ENCODE results near the gene FRMD8.

Gene FRMD8

DNA sequence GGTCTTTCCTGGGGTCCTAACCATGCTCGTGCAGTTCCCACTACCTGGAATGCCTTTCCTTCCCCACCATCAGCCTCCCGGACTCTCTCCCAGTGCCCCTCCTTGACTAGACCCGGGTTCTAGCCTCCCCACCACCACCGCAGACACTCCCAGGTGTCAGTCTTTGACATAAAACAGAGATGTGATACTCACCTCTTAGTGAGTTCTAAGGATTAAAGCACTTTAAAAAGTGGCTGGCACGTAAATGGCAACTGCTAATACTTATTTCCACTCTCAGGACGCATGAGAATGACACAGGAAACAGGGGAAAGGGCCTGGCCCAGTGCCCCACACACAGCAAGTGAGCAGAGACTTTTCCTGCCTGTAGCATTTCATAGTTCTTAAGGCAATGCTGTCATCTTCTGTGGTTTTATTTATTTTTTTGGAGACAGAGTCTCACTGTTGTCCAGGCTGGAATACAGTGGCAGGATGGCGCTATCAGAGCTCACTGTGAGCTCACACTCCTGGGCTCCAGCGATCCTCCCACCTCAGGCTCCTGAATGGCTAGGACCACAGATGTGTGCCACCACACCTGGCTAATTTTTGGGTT, 2.0 kb upstream of the FRMD8 start:
- Histone ChIP-seq H3K4me1 (ENCODE audit: control insufficient read depth, insufficient read depth, low read length) (peaks cover 63% of the 10 kb centered on the region), H3K36me3 (ENCODE audit: insufficient read depth, low read length) (peaks cover 3% of the 10 kb centered on the region), H3K4me2 (ENCODE audit: low read length) (no peak overlapping the region), H3K9me3 (replicated peaks; ENCODE audit: low read length) (no peaks in the 10 kb centered on the region), H3K27me3 (ENCODE audit: control insufficient read depth, insufficient read depth, low read length) (no peaks in the 10 kb centered on the region), H3K4me3 (ENCODE audit: low read length) (no peak overlapping the region), H3K9ac (ENCODE audit: low read depth, low read length) (peak overlapping the region; percentile 35)

DNA sequence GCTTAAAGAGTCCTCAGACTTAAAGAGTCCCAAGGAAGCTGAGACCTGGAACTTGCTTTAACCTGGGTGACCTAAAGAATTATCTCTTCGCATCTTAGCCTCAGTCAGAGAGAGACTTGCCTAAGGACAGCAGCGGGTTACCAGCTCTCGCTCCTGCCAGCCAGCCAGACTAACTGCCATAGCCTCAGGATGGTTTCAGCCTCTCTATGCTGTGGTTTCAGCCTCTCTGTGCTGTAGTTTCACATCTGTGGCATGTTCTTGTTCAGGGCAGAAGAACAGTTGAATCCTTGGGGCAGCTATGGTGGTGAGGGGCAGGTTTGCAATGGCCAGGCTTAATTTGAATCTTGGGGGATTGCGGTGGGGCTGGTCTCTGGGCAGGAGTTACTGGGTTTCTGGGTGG, 2.3 kb downstream of the FRMD8 start:
- peaks cover 63% of the 10 kb centered on the region for H3K4me1 ChIP-seq (ENCODE audit: control insufficient read depth, insufficient read depth, low read length)
- no peaks in the 10 kb centered on the region for H3K9me3 ChIP-seq (replicated peaks; ENCODE audit: low read length)
- H3K36me3 ChIP-seq (ENCODE audit: insufficient read depth, low read length) = peaks cover 32% of the 10 kb centered on the region
- H3K9ac ChIP-seq (ENCODE audit: low read depth, low read length) = peak overlapping the region; percentile 77
- H3K4me2 ChIP-seq (ENCODE audit: low read length) = peak overlapping the region; percentile 97
- peak overlapping the region; percentile 98 for H3K4me3 ChIP-seq (ENCODE audit: low read length)
- no peaks in the 10 kb centered on the region for H3K27me3 ChIP-seq (ENCODE audit: control insufficient read depth, insufficient read depth, low read length)

DNA sequence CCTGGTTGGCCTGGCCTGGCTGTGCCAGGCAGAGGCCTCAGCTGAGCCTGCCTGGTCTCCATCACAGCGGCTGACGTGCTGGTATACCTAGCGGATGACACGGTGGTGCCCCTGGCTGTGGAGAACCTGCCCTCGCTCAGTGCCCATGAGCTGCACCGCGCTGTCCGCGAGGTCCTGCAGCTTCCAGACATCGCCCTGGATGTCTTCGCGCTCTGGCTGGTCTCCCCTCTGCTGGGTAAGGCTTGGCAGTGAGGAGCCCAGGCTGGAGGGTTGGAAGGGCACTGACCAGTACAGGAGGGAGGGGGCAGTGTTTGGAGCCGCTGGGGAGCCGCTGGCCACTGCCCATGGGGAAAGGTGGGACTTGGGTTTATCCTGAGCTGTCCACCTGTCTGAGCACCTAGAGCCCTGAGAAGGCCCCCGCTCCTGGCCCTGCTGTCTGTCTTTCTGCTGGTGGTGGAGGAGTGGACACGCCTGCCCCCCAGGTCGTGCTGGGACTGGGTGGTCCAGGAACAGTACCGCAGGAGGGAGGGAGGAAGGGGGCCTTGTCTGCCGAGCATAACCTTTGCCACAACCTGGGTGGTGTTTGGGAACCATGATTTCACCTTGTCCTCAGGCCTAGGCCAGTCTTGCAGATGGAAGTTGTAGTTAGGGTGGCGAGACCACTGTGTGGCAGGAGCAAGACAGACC, 3.0 kb downstream of the FRMD8 start:
- Histone ChIP-seq H3K9ac (ENCODE audit: low read depth, low read length) (peak overlapping the region; percentile 77), H3K4me3 (ENCODE audit: low read length) (peak overlapping the region; percentile 98), H3K36me3 (ENCODE audit: insufficient read depth, low read length) (peaks cover 37% of the 10 kb centered on the region), H3K4me2 (ENCODE audit: low read length) (peak overlapping the region; percentile 97), H3K4me1 (ENCODE audit: control insufficient read depth, insufficient read depth, low read length) (peaks cover 56% of the 10 kb centered on the region), H3K9me3 (replicated peaks; ENCODE audit: low read length) (no peaks in the 10 kb centered on the region), H3K27me3 (ENCODE audit: control insufficient read depth, insufficient read depth, low read length) (no peaks in the 10 kb centered on the region)

DNA sequence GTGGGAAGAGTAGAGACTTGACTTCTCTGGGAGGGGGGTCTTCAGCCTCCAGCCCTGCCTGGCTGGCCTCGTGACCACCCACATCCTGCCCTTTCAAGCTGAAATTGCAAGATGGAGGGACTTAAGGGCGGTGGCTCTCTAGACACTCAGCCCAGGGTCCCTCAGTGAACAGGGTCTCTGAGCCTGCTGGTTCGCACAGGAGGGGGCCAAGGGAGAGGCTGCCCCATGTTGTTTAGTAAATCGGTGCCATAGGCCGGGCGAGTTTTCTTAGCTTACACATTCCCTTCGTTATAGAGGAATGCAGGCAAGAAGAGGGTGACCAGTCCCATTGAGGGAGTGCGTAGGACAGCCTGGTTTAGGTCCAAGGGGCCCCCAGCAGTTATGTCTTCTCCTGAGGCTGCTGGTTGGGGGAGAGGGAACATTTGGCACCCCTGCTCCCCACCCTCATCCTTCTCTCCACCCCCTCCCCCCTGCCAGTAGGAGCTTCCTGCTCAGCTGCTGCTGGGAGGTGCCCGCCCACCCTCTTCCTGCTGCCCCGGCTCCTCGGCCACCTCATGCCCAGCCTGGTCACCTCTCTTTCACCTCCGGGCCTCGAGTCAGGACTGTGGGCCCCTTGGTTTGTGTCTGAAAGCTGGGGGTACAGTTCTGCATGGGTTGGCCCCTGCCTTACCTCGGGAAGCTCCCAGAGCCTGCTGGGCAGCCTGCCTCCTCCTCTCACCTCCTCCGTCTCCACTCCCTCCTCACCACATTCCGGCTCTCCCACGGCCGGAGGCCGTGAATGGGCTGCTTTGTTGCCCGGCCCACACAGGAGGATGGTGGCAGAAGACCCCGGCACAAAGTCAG, 3.9 kb downstream of the FRMD8 start:
- H3K4me3 ChIP-seq (ENCODE audit: low read length) = peak overlapping the region; percentile 98
- peak overlapping the region; percentile 97 for H3K4me2 ChIP-seq (ENCODE audit: low read length)
- peaks cover 47% of the 10 kb centered on the region for H3K4me1 ChIP-seq (ENCODE audit: control insufficient read depth, insufficient read depth, low read length)
- H3K27me3 ChIP-seq (ENCODE audit: control insufficient read depth, insufficient read depth, low read length) = no peaks in the 10 kb centered on the region
- peaks cover 41% of the 10 kb centered on the region for H3K36me3 ChIP-seq (ENCODE audit: insufficient read depth, low read length)
- H3K9me3 ChIP-seq (replicated peaks; ENCODE audit: low read length) = no peaks in the 10 kb centered on the region
- H3K9ac ChIP-seq (ENCODE audit: low read depth, low read length) = peak overlapping the region; percentile 77

DNA sequence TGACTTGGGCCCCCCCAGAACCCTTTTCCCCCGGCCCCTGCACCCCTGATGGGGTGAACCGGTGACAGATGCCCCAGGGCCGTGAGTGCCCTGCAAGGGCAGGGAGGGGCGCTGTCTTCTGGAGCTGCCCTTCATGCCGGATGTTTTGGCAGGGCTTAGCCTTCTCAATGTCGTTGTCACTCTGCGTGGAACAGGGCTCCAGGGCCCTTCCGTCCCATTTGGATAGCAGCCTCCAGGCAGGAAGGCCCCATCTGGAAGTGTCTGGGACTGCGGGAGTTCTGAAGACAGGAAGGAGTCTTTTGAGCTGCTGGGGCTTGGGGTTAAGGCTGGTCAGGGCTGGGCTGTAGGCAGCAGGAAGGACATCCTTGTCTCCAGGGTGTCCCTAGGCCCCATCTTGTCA, 4.6 kb downstream of the FRMD8 start:
- peaks cover 44% of the 10 kb centered on the region for H3K4me1 ChIP-seq (ENCODE audit: control insufficient read depth, insufficient read depth, low read length)

DNA sequence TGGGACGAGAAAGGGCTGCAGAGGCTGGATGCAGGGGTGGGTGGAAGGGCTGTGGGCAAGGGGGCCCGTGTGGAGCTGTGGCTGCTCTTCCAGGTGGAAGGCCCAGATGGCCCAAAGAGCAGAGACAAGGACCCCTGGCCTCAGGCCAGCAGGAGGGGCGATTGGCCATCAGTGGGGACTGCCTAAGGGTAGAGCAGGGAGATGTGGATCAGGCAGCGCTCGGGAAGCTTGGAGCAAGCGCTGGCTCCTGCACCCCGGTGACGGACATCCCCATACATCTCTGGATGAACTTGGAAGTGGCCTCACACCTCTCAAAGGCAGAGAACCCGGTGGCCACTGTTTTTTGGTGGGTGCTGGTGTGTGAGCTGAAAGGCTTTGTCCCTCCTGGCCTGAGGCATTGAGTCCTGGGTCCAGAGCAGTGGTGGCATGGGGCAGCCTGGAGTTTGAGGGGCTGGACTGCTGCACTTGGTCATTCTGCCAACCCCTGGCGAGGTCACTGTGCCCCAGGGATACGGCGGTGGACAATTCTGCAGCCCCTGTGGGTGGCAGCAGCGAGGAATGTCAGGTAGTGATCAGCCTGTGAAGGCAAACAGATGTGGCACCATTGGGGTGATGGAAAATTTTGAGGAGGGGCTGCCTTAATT, 5.9 kb downstream of the FRMD8 start:
- no peak overlapping the region for H3K9ac ChIP-seq (ENCODE audit: low read depth, low read length)
- H3K4me2 ChIP-seq (ENCODE audit: low read length) = no peak overlapping the region
- H3K36me3 ChIP-seq (ENCODE audit: insufficient read depth, low read length) = peaks cover 59% of the 10 kb centered on the region
- H3K4me1 ChIP-seq (ENCODE audit: control insufficient read depth, insufficient read depth, low read length) = peaks cover 40% of the 10 kb centered on the region
- no peaks in the 10 kb centered on the region for H3K9me3 ChIP-seq (replicated peaks; ENCODE audit: low read length)
- no peak overlapping the region for H3K4me3 ChIP-seq (ENCODE audit: low read length)
- H3K27me3 ChIP-seq (ENCODE audit: control insufficient read depth, insufficient read depth, low read length) = no peaks in the 10 kb centered on the region

More for the DNA sequence above, 4.6 kb downstream of the FRMD8 start:
- Histone ChIP-seq H3K4me3 (ENCODE audit: low read length) (peak overlapping the region; percentile 98), H3K36me3 (ENCODE audit: insufficient read depth, low read length) (peaks cover 48% of the 10 kb centered on the region), H3K27me3 (ENCODE audit: control insufficient read depth, insufficient read depth, low read length) (no peaks in the 10 kb centered on the region), H3K9ac (ENCODE audit: low read depth, low read length) (peak overlapping the region; percentile 77), H3K9me3 (replicated peaks; ENCODE audit: low read length) (no peaks in the 10 kb centered on the region), H3K4me2 (ENCODE audit: low read length) (peak overlapping the region; percentile 97)

DNA sequence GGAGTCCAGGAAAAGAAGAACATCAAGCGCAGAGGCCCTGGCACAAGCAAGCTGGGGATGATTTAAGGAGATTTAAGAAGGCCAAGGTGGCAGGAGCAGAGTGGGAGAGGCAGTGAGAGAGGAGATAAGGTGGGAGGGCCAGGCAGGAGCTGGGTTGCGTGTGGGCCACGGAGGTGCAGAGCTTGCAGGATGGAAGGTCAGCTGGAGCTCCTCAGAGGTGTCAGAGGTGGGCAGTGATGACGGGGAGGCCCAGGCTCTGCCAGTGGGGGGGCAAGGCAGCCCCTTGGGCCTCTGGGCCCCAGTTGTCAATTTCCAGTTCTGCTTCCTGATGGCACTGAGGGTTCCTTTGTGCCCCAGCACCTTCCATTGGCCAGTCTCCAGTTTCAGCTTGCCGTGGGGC, 6.5 kb downstream of the FRMD8 start:
- no peaks in the 10 kb centered on the region for H3K9me3 ChIP-seq (replicated peaks; ENCODE audit: low read length)
- no peak overlapping the region for H3K4me3 ChIP-seq (ENCODE audit: low read length)
- H3K4me1 ChIP-seq (ENCODE audit: control insufficient read depth, insufficient read depth, low read length) = peaks cover 37% of the 10 kb centered on the region
- H3K4me2 ChIP-seq (ENCODE audit: low read length) = no peak overlapping the region
- peaks cover 63% of the 10 kb centered on the region for H3K36me3 ChIP-seq (ENCODE audit: insufficient read depth, low read length)
- H3K27me3 ChIP-seq (ENCODE audit: control insufficient read depth, insufficient read depth, low read length) = no peaks in the 10 kb centered on the region
- H3K9ac ChIP-seq (ENCODE audit: low read depth, low read length) = no peak overlapping the region

DNA sequence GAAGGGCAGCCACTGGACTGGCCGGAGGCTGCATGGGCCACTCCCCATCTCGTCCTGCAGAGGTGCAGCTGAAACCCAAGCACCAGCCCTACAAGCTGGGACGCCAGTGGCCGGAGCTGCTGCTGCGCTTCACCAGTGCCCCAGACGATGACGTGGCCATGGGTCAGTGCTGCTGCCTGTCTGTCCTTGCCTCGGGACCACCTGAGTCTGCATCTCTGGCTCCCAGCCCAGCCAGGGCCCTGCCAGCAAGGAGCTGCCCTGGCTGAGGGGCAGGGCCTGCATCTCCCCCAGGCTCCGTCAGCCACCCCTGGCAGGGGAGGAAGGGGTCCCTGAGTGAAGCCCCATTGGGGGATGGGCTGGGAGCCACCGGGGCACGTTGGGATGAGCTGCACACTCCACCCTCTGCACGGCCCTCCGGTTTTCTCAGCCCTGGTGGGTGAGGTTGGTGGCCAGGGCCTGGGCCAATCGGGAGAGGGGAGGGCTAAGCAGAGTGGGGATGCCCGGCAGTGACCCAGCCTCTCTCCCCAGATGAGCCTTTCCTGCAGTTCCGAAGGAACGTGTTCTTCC, 7.2 kb downstream of the FRMD8 start:
- no peak overlapping the region for H3K9ac ChIP-seq (ENCODE audit: low read depth, low read length)
- peaks cover 66% of the 10 kb centered on the region for H3K36me3 ChIP-seq (ENCODE audit: insufficient read depth, low read length)
- no peak overlapping the region for H3K4me2 ChIP-seq (ENCODE audit: low read length)

DNA sequence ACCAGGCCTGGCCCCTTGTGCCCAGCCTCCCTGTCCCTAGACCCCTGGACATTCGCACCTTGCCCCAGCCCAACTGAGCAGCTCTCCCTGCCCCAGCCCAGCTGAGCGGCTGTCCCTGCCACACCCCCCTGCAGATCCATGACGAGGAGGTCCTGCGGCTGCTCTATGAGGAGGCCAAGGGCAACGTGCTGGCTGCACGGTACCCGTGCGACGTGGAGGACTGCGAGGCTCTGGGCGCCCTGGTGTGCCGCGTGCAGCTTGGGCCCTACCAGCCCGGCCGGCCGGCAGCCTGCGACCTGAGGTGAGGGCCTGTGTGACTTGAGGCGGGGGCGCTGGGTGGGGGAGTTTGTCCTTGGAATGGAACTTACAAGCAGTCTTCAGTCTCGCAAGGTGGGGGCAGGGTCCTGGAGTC, 7.7 kb downstream of the FRMD8 start:
- Histone ChIP-seq H3K9me3 (replicated peaks; ENCODE audit: low read length) (no peaks in the 10 kb centered on the region), H3K9ac (ENCODE audit: low read depth, low read length) (no peak overlapping the region), H3K36me3 (ENCODE audit: insufficient read depth, low read length) (peaks cover 68% of the 10 kb centered on the region), H3K4me2 (ENCODE audit: low read length) (no peak overlapping the region), H3K4me1 (ENCODE audit: control insufficient read depth, insufficient read depth, low read length) (peaks cover 25% of the 10 kb centered on the region), H3K4me3 (ENCODE audit: low read length) (no peak overlapping the region), H3K27me3 (ENCODE audit: control insufficient read depth, insufficient read depth, low read length) (no peaks in the 10 kb centered on the region)

More for the DNA sequence above, 7.2 kb downstream of the FRMD8 start:
- Histone ChIP-seq H3K27me3 (ENCODE audit: control insufficient read depth, insufficient read depth, low read length) (no peaks in the 10 kb centered on the region), H3K4me1 (ENCODE audit: control insufficient read depth, insufficient read depth, low read length) (peaks cover 30% of the 10 kb centered on the region), H3K9me3 (replicated peaks; ENCODE audit: low read length) (no peaks in the 10 kb centered on the region), H3K4me3 (ENCODE audit: low read length) (no peak overlapping the region)

DNA sequence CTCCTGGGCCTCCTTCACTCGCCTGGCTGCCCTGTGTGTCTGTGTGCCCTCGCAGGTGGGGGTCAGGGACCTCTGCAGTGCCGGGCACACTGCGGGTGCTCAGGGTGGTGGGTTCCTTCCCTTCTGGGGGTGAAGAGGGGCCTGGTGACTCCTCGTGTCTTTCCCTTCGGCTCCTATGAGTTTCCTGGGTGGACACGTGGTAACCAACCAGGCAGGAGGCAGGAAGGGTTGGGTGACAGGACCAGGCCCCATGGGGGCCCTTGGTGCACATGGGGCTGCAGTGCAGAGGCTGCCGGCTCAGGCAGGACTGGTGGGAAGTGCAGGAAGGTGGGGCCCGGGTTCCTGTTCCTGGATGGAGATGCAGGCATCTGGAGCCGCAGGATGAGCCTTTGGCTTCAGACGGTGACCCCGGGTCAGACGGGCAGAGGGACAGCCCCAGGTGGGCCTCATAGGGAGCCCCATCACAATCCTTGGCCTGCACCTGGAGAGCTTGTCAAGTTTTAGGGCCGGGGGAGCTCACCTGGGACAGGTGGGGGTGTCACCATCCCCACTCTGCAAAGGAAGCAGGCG, 9.6 kb downstream of the FRMD8 start:
- Histone ChIP-seq H3K9ac (ENCODE audit: low read depth, low read length) (no peak overlapping the region), H3K27me3 (ENCODE audit: control insufficient read depth, insufficient read depth, low read length) (no peaks in the 10 kb centered on the region), H3K36me3 (ENCODE audit: insufficient read depth, low read length) (peaks cover 81% of the 10 kb centered on the region), H3K9me3 (replicated peaks; ENCODE audit: low read length) (no peaks in the 10 kb centered on the region), H3K4me1 (ENCODE audit: control insufficient read depth, insufficient read depth, low read length) (peaks cover 6% of the 10 kb centered on the region), H3K4me2 (ENCODE audit: low read length) (no peak overlapping the region), H3K4me3 (ENCODE audit: low read length) (no peak overlapping the region)

Data from skeletal muscle satellite cell (primary cell).